SKM-1 treated with dmso at 0.1 percent for 144 hours (cell line): Measurements from ENCODE around the gene STRN.

ENCODE experiments used
- DNase-seq: peaks from one replicate; lab custom pipeline; 2025; ENCODE audit not compliant: unreplicated experiment; lab: John Stamatoyannopoulos, UW

STRN gene

DNA sequence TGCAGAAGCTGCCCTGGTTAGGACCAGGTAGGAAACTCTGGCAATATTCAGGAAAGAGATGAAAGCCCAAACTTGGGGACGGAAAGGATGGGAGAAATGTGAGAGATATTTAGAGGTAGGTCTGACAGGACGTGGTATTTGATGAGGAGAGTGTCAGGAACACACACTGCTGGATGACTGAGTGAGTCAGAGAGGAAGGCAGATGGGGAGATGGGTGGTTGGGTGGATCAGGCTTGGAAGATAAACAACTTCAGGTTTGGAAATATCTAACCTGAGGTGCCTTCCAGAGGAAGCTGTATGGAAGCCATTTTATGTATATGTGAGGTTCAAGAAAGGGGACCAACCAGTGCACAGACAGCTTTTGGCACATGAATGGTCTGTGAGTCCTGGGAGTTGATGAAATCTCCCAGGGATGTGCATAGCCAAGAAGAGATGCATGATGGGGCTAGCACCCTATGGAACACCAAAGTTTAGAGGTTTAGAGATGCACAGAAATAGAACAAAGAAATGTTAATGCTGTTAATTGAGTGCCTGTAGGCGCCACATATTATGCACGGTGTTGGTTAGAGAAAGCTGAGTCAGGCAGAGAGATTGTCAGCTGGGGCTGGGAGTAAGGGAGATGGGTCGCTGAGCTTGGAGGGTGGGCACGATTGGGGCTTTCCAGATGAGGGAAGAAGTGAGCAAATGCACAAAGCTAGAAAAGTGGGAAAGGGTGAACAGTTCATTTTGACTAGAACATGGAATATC, 168.8 kb downstream of the STRN start:
- no peak for DNase-seq
